ENCODE measurements around the gene NTM.
"Not testable (repeated sequence)": the region's sequence is repeated elsewhere in the genome, so short reads cannot be mapped to it uniquely, and the experiment has no call there.

Gene NTM

GRCh38 chr11:132343445-132344175, 973.2 kb downstream of the NTM start:
- peak; percentile 26 for DNase-seq

GRCh38 chr11:132346558-132347148, 976.2 kb downstream of the NTM start:
- no peak for DNase-seq

GRCh38 chr11:132347156-132348090, 977.0 kb downstream of the NTM start:
- no peak for DNase-seq

GRCh38 chr11:132349811-132350733, 979.7 kb downstream of the NTM start:
- peak; percentile 26 for DNase-seq

- no peak for DNase-seq
These were observed 980.6 kb downstream of the NTM start for GRCh38 chr11:132351050-132351449.

GRCh38 chr11:132352497-132352896, 982.1 kb downstream of the NTM start:
- no peak for DNase-seq

GRCh38 chr11:132353255-132353654, 982.8 kb downstream of the NTM start:
- no peak for DNase-seq

GRCh38 chr11:132357811-132358572, 987.6 kb downstream of the NTM start:
- DNase-seq, result no peak

GRCh38 chr11:132358573-132358953, 988.1 kb downstream of the NTM start:
- no peak for DNase-seq

GRCh38 chr11:132361011-132361550, 990.7 kb downstream of the NTM start:
- no peak for DNase-seq

GRCh38 chr11:132365650-132366049, 995.2 kb downstream of the NTM start:
- no peak for DNase-seq

GRCh38 chr11:132367293-132367692, 996.9 kb downstream of the NTM start:
- no peak for DNase-seq

- not testable (repeated sequence) for DNase-seq
These were observed 999.7 kb downstream of the NTM start for GRCh38 chr11:132370114-132370513.

- DNase-seq, result no peak
These were observed 1003.2 kb downstream of the NTM start for GRCh38 chr11:132373405-132374143.

- DNase-seq, result no peak
These were observed 1009.1 kb downstream of the NTM start for GRCh38 chr11:132379540-132379939.
